Activated CD4-positive, CD25-positive, alpha-beta regulatory T cell treated with anti-CD3 and anti-CD28 coated beads, Interleukin-2, amount 50 U/mL, for 24 hours (primary cell): ENCODE measurements around the gene CDH11.

Experiments used
- ATAC-seq, 2 donors: fragments of 150-1000 bp; cut with Tn5 transposase; one replicate each; pipeline ENCODE4 v1.10.0; 2021; ENCODE audit warnings: mild to moderate bottlenecking in 1 of 2, moderate library complexity in 1 of 2

CDH11 gene

DNA sequence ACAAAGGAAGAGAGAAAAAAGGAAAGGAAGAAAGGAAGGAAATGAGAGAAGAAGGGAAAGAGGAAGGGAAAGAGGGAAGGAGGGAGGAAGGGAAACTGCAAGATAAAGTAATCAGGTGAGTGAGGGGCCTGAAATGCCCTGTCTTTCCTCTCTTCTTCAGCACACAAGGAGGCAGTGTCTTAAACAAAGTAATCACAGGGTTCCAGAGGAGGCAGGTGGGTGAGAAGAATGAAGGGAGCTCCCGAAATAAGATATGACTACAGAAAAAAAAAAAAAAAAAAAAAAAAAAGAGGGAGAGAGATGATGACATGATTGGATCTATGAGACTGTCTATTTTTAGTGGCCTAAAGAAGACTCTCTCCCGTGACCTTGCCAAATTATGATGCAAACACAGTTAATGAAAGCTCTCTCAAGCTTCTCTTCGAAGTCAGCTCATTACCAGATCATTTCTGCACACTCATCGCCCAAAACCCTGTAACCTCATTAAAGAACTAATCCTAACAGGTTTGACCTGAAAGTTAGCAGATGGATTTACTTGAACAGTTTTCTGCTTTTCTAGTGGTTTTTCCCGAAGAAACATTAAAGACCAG is 53.6 kb downstream of the CDH11 start:
- no peak for ATAC-seq

DNA sequence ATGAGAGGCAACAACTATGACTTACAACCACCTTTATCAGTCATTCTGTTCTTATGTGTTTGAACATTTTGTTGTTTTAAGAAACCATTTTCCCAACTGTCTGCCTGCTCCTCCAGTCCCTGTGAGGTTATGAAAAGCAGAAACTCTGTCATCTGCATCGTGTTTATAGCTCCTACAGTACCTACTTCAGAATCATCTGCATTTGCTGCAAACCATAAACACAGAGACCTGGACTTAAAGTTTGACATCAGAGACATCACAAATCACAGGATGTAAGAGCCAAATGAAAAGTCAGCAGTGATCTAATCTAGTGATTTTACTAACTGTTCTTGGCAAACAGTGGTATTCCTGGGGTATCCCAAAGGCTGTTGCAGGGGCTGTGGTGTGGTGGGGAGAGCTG is 55.2 kb downstream of the CDH11 start:
- no peak for ATAC-seq

DNA sequence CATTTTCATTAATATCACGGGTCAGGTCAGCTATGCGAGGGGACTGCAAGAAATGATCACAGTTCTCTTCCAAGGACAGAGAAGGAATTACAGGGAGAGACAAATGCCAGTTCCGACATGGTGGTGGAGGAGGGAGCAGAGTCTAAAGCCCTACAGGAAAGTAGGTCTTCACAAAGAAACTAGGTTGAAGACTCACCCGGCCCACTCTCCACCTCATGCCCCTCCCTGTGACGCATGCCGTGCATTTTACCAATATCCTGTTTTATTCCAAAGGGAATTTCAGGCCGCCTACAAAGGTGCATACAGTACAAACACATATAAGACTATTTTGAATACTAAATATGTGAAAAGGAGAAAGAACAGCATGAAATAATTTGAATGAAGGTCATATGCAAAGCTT is 56.8 kb downstream of the CDH11 start:
- no peak for ATAC-seq

DNA sequence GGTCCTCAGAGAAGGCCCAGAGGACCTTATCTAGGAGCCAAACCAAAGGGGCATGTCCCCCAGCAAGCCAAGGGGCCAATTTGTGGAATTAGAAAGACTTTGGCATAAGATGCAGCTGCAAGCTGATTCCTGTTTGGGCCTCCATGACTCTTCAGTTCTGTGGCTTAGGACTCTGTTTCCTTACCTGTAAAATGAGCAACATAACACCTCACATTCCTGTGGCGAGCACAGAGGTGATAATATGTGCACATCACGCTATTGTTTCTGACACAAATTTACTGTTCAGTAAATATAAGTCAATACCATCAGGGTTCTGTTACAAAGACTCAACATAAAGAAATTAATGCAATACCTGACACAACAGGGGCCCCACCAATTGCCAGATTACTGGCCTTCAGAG is 57.7 kb downstream of the CDH11 start:
- no peak for ATAC-seq

DNA sequence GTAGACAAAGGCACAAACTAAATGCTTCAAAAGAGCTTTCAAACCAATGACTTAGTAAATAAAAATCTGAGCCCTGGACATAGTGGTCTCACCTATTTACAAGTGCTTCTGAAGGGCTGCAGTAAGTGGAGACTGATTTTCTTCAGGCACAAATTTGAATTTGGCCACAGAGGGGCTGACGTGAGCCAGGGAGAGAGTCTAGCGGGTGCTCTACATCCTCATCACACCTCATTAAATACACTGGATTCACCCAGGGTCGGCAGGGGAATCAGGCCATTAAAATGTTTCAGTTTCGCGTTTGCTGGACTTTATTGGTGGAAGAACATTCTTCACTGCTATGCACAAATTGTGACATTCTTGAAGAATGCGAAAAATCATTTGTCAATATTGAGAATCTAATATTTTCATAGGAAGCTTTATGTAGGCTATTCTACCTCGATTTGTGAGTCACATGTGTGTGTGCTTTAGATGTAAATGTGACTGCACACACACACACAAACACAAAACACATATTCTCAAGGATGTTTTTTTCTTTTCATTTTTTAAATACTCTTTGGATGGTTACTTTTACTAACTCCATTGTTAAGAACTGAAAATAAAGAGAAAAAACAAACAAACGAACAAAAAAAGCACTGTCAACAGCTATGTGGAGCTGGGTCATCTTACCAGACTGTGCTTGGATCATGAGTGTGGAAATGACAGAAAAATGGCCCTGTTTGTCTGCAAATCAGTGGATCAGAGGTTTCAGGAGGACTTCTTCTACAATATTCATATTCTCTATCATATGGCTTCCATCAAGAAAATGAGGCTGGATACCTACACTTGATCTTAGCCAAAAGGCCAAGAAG is 58.9 kb downstream of the CDH11 start:
- ATAC-seq: no peak

DNA sequence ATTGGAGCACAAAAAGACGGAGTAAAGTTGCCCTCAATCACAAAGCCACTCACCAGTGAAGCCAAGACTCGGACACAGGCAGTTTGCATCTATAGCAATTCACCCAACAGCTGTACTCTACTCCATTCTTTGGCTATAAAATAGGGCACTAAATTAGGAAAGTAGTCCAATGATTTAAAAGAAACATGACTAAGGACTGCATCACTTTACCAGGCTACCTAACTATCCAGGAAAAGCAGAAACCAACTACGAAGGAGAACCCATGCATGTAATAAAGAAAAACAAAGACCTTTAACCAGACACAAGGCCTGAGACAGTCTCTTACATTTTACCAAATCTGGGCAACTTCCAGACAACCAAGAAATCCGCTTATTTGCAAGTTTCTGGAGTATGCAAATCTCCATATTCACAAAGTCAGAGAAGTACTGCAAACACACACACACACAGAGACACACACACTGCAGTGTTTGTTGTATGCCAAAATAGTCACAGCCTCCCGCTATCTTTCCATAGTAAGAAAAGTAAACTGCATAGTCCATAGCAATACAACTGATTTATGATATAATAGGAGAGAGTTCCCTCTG is 59.8 kb downstream of the CDH11 start:
- no peak for ATAC-seq

DNA sequence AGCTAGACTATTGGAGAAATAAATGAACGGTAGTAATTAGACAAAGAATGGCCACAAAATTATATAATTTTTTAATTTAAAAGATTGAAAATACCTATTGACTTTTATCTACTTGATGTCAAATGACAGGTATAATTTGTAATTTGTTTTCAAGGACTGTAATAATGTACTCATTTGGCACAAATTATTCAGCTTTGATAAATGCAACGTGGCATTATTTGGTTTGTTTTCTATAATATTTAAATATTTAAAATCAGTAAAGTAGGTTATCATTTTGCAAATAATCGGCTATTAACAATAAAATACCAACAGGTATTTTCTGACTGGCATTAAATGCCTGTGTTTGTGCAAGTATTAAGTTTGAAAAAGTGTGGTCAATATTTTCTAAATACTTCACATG is 60.6 kb downstream of the CDH11 start:
- no peak for ATAC-seq

DNA sequence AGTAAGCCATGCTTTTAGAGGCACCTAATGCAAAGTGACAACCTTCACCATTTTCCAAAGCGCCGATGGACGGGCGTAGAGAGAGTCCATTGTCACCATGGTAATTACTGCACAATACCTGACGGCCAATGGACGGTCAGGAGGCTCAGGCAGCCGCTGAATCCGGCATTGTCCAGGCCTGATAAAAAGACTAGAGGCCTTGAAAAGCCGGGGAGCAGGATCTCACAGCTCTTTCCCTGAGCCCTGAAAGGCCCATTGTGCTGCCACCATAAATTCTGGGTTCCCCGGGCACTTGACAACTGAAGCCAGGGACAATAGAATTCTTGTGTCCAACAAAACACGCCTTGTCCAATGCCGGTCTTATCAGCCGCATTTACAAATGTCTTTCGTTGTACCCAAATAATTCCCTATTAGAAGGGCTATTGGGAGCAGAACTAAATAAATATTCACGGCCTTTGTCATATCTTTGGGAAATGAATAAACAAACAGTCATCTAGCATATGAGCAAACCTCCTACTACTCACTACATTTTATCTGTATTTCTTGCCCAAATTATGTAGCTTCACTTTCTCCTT is 62.4 kb downstream of the CDH11 start:
- no peak for ATAC-seq

DNA sequence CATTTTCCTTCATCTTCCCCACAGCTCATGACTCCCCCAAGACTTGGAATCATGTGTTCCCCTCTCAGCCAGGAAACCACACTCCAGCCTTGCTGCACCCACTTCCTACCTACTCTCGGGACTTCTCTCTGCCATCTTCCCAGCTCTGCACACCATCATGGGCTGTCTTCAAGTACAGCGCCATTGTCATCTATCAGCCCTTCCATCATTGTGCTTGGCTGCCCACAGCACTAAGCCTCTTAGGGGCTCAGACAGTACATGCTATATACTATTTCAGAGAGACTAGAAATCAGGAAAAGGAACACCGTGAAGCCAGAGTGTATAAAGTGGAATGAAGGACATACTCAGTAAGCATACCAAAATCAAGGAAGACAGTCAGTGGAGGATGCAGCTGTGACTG is 64.7 kb downstream of the CDH11 start:
- ATAC-seq: no peak

DNA sequence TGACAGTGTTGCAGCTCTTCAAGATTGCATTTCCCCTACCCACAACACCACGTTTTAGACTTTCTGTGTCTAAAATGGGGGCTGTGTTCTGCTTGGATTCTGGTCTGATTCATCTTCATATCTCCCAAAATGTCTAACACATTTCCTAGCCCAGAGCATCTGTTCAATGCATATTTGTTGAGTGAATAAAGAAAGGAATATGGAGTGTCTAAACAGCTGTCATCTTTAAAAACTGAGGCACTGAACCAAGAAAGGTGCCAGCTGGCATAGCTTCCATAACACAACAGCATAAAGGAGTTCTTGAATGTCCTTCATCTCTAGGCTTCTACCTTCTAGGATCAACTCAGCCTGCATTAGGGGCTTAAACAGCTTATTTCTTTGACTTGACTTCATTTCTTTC is 67.4 kb downstream of the CDH11 start:
- no peak for ATAC-seq

DNA sequence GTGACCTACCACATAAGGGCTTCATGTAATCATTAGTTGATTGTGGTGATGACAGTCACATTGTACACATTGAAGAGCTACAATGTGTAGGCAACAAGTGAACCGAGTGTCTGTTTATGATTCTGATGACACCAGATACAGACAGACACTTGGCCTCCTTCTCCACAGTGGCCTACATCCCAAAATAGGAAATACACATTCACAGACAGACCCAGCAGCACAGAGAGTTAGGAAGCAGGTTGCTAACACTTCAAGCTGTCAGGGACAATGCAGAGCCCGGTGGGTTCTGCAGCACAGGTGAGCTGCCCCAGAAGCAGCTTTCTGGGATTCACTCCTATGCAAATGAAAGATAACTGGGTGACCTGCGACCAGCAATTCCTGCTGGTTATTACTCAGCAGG is 72.2 kb downstream of the CDH11 start:
- ATAC-seq: no peak

DNA sequence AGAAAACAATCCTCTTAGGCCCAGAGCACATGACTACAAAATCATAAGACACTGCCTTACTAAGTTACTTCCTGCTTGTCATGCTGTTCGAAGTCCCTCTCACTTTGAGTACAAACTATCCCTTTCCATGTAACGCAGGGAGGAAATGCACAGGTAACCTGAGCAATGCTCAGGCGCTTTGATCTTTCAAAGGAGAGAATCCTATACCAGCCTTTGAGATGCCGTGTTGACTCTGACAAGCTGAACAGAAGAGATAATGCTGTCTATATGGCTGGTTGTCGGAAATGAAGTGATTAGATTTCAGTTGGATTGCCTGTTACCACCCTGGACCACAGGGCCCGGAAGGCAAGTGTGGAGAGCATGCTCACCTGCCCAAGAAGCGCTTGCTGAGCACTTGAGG is 75.9 kb downstream of the CDH11 start:
- no peak for ATAC-seq

DNA sequence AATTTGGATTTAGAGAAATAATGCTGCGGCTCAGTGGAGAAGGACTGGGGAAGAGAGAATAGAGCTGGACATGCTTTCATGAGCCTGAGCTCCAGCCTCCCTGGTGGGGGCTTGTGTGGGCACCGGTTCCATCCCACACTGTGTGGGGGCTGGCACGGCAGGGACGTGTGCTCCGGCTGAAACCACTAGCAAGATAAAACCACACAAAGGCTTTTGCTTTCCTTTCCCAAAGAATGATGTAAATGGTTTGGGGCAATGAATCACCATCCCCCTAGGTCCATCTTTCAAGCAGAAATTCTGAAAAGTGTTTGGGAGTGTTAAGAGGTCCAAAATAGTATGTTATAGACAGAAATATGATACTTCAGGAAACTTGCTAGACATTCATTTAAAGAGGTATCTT is 77.0 kb downstream of the CDH11 start:
- no peak for ATAC-seq

DNA sequence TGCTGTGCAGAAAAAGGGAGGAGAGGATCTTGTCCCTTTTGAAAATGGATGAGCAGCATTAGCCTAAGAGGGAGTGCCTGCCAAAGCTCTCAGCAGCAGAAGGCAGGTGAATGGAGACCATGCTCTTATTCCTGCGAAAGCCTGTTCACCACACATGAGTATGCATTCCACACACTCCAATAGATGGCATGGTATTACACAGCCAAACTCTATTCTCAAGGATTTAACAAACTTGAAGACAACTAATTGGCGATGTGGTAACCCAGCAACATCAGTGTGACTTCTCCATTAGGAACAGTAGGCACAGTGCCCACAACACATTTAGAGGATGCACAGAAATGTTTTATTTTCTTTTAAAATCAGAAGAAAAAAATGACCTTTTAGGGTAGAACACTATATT is 77.8 kb downstream of the CDH11 start:
- no peak for ATAC-seq

DNA sequence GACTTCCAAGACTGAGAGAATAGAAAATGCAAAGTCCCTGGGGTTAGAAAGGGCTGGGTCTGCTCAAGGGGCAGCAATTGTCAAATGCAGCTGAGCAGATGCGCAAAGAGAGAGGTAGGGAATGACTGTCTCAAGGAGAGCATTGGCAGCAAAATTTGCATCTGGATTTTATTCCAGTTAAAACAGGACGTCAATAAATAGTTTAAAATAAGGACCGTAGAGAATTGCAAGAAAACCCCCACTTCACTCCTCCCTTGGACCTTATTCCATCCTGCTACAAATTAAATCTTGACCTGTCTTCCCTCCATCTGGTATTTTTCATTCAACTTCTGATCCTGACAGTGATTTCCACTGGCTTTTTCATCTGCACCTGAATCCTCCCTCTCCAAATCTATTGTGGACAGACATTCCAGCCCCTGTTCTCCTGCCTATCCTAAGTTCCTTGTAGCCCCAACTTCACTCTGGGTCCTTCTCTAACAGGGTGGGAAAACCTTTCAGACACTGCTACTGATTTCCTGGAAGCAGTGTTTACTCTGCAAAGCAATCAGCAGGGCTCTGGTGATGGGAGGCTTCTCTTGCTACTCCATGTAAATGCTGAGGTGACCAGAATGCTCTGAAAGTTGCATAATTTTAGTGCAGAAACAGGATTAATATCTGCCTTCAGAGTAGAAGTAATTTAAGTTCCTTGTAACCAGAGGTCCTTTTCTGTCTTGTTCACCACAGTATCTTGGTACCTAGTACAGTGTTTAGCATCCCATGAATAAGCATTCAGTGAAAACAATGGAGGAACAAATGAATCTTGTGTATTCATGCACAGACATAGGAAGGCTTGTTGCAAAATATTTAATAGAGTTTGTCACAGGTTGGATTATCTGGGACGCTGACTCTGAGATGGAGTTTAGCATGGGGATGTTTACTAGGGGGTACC is 79.2 kb downstream of the CDH11 start:
- no peak for ATAC-seq

DNA sequence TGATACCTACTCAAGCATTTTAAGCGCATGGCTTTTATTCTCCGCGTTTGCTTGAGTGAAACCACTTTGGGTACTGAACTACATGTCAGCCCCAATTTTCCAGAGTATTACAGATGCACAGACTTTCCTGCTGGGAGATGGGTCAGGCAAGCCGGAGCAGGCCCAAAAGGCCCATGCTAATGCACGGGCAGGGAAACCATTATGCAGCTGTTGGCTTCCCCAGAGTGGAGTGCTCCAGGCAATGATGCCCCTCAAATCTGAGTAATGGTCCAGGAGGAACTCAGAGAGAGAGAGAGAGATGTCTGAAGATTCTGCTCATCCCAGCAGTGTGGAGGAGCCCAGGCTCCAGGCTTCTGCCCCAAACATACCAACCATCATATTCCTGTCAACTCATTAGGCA is 80.2 kb downstream of the CDH11 start:
- ATAC-seq: no peak

DNA sequence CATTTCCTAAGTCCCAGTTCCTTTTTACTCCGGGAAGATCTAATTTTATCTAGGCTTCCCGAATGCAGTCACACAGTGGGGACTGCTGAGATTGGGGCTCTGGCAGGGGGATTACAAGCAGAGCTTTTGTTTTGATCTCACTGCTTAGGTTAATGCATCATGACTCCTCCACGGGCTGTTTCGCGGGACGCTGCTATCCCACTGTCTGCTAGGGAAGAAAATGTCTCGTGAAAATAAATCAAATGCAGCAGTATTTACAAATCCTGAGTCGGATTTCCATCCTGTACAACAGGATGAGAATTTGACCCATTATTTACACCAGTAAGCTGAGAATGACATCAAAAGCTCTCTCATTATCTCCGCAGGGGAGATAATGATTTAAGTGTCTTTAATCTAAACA is 83.8 kb downstream of the CDH11 start:
- no peak for ATAC-seq

DNA sequence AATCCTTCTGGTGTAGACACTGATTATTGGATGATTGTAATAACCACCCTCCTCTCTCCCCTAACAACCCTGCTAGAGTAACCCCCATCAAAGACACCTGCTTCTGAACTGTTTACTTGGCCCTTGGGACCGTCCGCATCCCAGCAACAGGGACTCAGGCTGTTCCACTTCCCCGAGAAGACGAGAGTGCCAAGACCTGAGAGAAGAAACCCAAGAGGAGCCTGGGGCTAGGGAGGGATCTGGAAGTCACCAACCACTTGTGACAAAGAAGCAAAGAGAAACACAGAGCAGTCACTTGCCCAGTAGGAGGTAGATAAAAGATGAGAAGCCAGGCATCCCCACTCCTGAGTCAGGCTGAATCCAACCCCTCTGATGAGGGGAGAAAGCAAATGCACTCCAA is 84.3 kb downstream of the CDH11 start:
- ATAC-seq: no peak

DNA sequence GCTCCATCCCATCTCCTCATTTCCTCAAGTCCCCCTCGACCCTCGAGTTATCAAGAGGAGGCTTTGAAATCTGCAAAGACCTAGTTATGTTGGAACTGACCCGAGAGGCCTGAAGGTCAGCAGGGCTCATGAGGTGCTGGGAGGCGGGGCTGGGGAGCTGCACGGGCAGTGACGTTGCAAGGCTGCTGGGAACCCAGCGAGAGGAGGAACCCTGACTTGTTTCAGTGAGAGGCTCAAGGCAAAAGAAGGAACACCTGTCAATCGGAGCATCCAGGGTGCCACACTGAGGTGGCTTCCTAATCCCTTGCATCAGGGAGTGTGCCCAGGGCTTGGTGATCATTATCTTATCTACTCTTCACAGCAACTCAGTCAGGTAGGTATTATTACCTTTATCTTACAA is 86.9 kb downstream of the CDH11 start:
- ATAC-seq: no peak

DNA sequence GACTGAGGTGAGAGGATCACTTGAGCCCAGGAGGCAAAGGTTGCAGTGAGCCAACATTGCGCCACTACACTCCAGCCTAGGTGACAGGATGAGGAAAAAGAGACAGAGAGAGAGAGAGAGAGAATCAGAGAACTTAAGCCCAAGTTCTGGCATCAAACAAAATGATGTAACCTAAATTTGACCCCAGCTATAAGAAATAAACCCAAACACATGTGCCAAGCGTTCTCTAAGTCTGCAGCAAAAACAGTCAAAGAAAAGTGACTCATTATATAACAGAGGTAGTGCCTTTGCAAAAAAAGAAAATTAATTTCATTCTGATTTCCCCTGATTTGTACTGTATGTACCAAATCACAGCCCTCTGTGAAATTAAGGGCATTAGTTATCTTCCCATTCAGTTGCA is 89.5 kb downstream of the CDH11 start:
- ATAC-seq: no peak

DNA sequence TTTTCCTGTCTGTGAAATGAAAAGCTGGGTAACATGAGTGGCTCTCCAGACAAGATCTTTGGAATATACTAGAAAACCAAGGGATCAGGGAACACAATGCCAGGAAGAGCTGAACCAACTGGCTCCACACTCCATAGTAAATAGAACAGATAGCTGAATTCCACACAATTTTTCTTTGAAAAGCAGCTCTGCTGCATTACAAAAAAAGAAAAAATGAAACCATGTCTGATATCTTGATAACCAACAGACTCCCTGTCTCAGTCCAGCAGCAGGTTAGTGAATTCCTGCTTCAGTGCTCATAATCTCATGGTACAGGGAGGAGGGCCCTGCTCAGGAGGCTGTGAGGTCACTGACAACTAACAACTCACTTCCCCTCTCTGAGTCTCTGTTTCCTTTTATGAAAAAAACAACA is 97.1 kb downstream of the CDH11 start:
- ATAC-seq: no peak

DNA sequence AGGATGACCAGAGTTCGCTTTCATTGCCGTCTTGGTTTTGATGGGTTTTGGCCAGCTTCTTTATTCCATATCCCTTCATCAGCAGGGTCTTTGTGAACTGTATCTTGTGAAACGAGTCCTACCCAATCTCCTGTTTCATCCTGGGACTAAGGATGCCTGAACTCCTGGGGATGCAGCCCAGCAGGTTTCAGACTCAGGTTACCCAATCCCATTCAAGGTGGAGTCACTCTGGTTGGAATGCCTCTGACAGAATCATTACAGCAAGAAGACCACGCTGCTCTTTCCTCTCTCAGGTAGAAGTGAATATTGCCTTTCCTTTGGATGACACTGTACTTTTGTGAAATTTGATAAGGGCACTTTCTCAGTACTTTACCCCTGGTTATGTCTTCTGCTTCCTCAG is 98.1 kb downstream of the CDH11 start:
- ATAC-seq: no peak
